HepG2 (cell line): ENCODE results near the gene PLSCR1. TPM values are rescaled to one million over a fixed set of nuclear protein-coding genes. Genes with fewer than 3 reads are reported as not detected.

Source experiments
- ATAC-seq: fragments of 200-7000 bp; cut with Tn5 transposase; 3 replicates; pipeline ENCODE4 v1.9.1; 2020; ENCODE audit warnings: mild to moderate bottlenecking, moderate library complexity
- BruUV-seq: library from RNA; stranded (reverse); fragments of 400-500 nt; replicated peaks from 2 replicates; lab custom pipeline; 2021; lab: Mats Ljungman, UMichigan
- CTCF ChIA-PET: fragments of 300-600 bp; formaldehyde crosslinking; extraction: SDS; loops from one replicate; lab custom pipeline; 2021; ENCODE audit warnings: low total read pairs, inconsistent platforms, low intra/inter-chr PET ratio; lab: Yijun Ruan, JAX
- POLR2A ChIA-PET: fragments of 350-600 bp; sonication (Branson Sonifier 250); formaldehyde crosslinking; loops from one replicate; lab custom pipeline; 2020; ENCODE audit warnings: antibody characterized with exemption, inconsistent platforms; lab: Yijun Ruan, JAX
- DNase-seq: peaks from one replicate; pipeline ENCODE4 v3.0.0-alpha.2; 2015; ENCODE audit warnings: low spot score
- FAIRE-seq: peaks from 3 replicates; lab custom pipeline; 2011; peaks lifted over from hg19 to GRCh38; lab: Jason Lieb, UNC
- H2AFZ ChIP-seq: one replicate; pipeline ENCODE4 v1.6.1; 2011; ENCODE audit warnings: low read length, inconsistent platforms
- H3K27ac ChIP-seq: fragments of 300-600 bp; 3 replicates; pipeline ENCODE4 v1.8.0; 2011; ENCODE audit warnings: mixed run types, mild to moderate bottlenecking, mixed read lengths, low read length, inconsistent platforms; ENCODE audit not compliant: insufficient read depth; ENCODE audit errors: extremely low read length
- H3K27me3 ChIP-seq, 2 experiments: fragments of 200-600 bp in 1 of 2; 2 replicates in 1 of 2; 3 replicates in 1 of 2; pipeline versions ENCODE4 v1.6.0 to v1.8.0; 2011; ENCODE audit warnings: low read length in 2 of 2, mild to moderate bottlenecking in 2 of 2, moderate library complexity in 2 of 2, inconsistent platforms in 1 of 2; ENCODE audit not compliant: insufficient read depth in 2 of 2, control insufficient read depth in 1 of 2
- H3K36me3 ChIP-seq, 2 experiments: fragments of 200-600 bp in 1 of 2; replicated peaks in 1 of 2; 2 replicates in 1 of 2; 3 replicates in 1 of 2; pipeline versions ENCODE4 v1.5.1 to v1.8.0; 2011; ENCODE audit warnings: low read length in 2 of 2, inconsistent platforms in 1 of 2; ENCODE audit not compliant: insufficient read depth in 2 of 2, control insufficient read depth in 1 of 2
- H3K4me1 ChIP-seq: 2 replicates; pipeline ENCODE4 v1.5.1; 2012; ENCODE audit warnings: low read length, inconsistent platforms; ENCODE audit not compliant: insufficient read depth
- H3K4me2 ChIP-seq: 2 replicates; pipeline ENCODE4 v1.6.0; 2011; ENCODE audit warnings: low read depth, low read length, inconsistent platforms
- H3K4me3 ChIP-seq, 3 experiments: fragments of 200-600 bp in 1 of 3; sonication (generic), shearing (Covaris generic) in 1 of 3; replicated peaks in 1 of 3; 2 replicates each; pipeline ENCODE4 v1.5.1; 2011 to 2016; ENCODE audit warnings: low read length in 3 of 3, inconsistent platforms in 2 of 3, low read depth in 2 of 3, mild to moderate bottlenecking in 2 of 3, control low read depth in 1 of 3, mixed read lengths in 1 of 3; ENCODE audit not compliant: insufficient read depth in 1 of 3
- H3K79me2 ChIP-seq: one replicate; pipeline ENCODE4 v1.6.1; 2011; ENCODE audit warnings: low read length, inconsistent platforms; ENCODE audit not compliant: insufficient read depth
- H3K9ac ChIP-seq: 2 replicates; pipeline ENCODE4 v1.6.0; 2011; ENCODE audit warnings: mild to moderate bottlenecking, low read depth, low read length, inconsistent platforms; ENCODE audit not compliant: insufficient read depth
- H3K9me3 ChIP-seq: 2 replicates; pipeline ENCODE4 v1.5.1; 2012; ENCODE audit warnings: mild to moderate bottlenecking, low read length
- H4K20me1 ChIP-seq: 2 replicates; pipeline ENCODE4 v1.6.0; 2011; ENCODE audit warnings: inconsistent platforms, mild to moderate bottlenecking, low read length, moderate library complexity; ENCODE audit not compliant: insufficient read depth
- RERE ChIP-seq: IDR thresholded peaks from 2 replicates; pipeline ENCODE4 v1.6.1; 2016; ENCODE audit warnings: low read depth, missing genetic modification reagents, missing compliant biosample characterization
- THAP9 ChIP-seq: sonication (generic); formaldehyde crosslinking; IDR thresholded peaks from 2 replicates; pipeline ENCODE4; 2020; ENCODE audit warnings: missing genetic modification reagents, mild to moderate bottlenecking, borderline replicate concordance
- ZNF224 ChIP-seq: sonication (generic); formaldehyde crosslinking; IDR thresholded peaks from 2 replicates; pipeline ENCODE4 v1.5.0; 2020; ENCODE audit warnings: mild to moderate bottlenecking, missing genetic modification reagents
- WGBS: methylation state at CpG from one replicate; pipeline ENCODE4 v1.1.6; 2017; ENCODE audit warnings: low lambda C conversion rate; 5-methylcytosine and 5-hydroxymethylcytosine counted together
- in situ Hi-C: cut with HindIII; loops from 2 replicates; pipeline ENCODE4 v1.10.0; 2017; ENCODE audit warnings: low pct_unique_long_range_greater_than_20kb; ENCODE audit not compliant: extremely low pct_ligation_motif_present
- intact Hi-C: fragments of 100-400 bp; cut with micrococcal nuclease; formaldehyde crosslinking; loops from one replicate; pipeline ENCODE4 v1.10.0; 2022; ENCODE audit not compliant: unreplicated experiment
- polyA plus RNA-seq, 8 experiments: library from polyadenylated mRNA; depleted of rRNA in 3 of 8; stranded (reverse) in 7 of 8; unstranded in 1 of 8; fragments of >200 nt; fragmentation: Illumina TruSeq in 4 of 8; extraction: Trizol in 4 of 8; gene quantifications; 2 replicates each; pipeline versions ENCODE4 v1.2.1 to v1.2.3, GENCODE V29; 2011 to 2016; ENCODE audit warnings: low read depth in 4 of 8, missing spikeins in 1 of 8, mixed read lengths in 1 of 8; ENCODE audit not compliant: insufficient read depth in 1 of 8
- total RNA-seq, 5 experiments: library from RNA; depleted of rRNA; stranded (reverse); fragments of >200 nt; fragmentation: Illumina TruSeq; extraction: Trizol; gene quantifications; 2 replicates each; pipeline ENCODE4 v1.2.3, GENCODE V29; 2016; ENCODE audit warnings: low read depth in 1 of 5
- TF ChIP-seq, protein P1 (sequence below): sonication (generic); formaldehyde crosslinking; IDR thresholded peaks from 2 replicates; pipeline ENCODE4 v1.4.0; 2020; ENCODE audit warnings: mild to moderate bottlenecking, missing genetic modification reagents
- TF ChIP-seq, protein P2 (sequence below): sonication (generic); formaldehyde crosslinking; IDR thresholded peaks from 2 replicates; pipeline ENCODE4 v1.8.0; 2022; ENCODE audit warnings: mild to moderate bottlenecking, missing genetic modification reagents, moderate library complexity
- TF ChIP-seq, protein P3 (sequence below): sonication (generic); formaldehyde crosslinking; IDR thresholded peaks from 2 replicates; pipeline ENCODE4 v1.4.0; 2020; ENCODE audit warnings: mild to moderate bottlenecking, low read depth, missing genetic modification reagents
- TF ChIP-seq, protein P4 (sequence below): IDR thresholded peaks from 2 replicates; pipeline ENCODE4 v1.6.1; 2018; ENCODE audit warnings: missing genetic modification reagents, mild to moderate bottlenecking, missing compliant biosample characterization

The PLSCR1 gene
- total and polyA plus RNA-seq, 2 of the 13 experiments (the other 11 are each of a cell fraction or from before 2014, with no cell fraction given), result 33.8 to 34.1 TPM

DNA sequence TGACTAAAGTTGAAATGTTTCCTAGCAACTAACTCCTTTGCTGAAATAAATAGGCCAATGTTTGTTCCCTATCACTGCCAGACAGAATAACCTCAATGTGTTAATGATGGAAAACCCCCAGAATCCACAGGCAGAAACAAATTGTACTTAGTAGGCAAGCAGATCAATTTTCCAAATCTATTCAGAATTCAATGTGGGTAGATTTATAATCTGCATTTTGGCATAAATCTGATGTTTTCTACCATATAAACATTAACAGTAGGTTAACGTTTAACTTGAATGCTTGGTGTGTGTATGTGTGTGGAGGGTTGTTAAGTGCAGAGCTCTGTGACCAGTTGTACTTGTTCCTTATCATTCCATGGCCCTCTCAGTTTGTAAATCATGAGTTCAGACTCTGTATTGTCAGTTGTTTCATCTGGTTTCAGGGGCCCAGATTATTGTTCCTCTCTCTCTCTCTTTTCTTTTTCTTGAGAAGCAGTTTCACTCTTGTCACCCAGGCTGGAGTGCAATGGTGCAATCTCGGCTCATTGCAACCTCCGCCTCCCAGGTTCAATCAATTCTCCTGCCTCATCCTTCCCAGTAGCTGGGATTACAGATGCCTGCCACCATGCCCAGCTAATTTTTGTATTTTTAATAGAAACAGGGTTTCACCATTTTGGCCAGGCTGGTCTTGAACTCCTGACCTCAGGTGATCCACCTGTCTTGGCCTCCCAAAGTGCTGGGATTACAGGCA, 32.8 kb downstream of the PLSCR1 start:
- Histone ChIP-seq H4K20me1 (no peaks in the 10 kb centered on the region), H3K27me3 (no peaks in the 10 kb centered on the region), H2AFZ (no peak overlapping the region), H3K27ac (peak overlapping the region; percentile 26), H3K79me2 (no peaks in the 10 kb centered on the region), H3K9me3 (no peaks in the 10 kb centered on the region), H3K36me3 (no peaks in the 10 kb centered on the region; a peak in 1 of 5 replicates), H3K4me2 (no peak overlapping the region), H3K4me3 (no peak overlapping the region), H3K4me1 (peaks cover 16% of the 10 kb centered on the region), H3K9ac (no peak overlapping the region)
- in situ Hi-C loops (no loop called here), intact Hi-C loops (no loop called here)
- WGBS, result 69% methylated on average over 3 of the region's 3 CpGs
- DNase-seq, result no peak
- CTCF ChIA-PET, result no interaction called here
- no TSS peak for BruUV-seq
- FAIRE-seq, result no peak
- POLR2A ChIA-PET, result interaction anchor here (1.5 kb wide), 1 partner anchor 27 kb away, joined by 3 read pairs; no protein-coding TSS in a partner anchor
- TF ChIP-seq, protein P1, sequence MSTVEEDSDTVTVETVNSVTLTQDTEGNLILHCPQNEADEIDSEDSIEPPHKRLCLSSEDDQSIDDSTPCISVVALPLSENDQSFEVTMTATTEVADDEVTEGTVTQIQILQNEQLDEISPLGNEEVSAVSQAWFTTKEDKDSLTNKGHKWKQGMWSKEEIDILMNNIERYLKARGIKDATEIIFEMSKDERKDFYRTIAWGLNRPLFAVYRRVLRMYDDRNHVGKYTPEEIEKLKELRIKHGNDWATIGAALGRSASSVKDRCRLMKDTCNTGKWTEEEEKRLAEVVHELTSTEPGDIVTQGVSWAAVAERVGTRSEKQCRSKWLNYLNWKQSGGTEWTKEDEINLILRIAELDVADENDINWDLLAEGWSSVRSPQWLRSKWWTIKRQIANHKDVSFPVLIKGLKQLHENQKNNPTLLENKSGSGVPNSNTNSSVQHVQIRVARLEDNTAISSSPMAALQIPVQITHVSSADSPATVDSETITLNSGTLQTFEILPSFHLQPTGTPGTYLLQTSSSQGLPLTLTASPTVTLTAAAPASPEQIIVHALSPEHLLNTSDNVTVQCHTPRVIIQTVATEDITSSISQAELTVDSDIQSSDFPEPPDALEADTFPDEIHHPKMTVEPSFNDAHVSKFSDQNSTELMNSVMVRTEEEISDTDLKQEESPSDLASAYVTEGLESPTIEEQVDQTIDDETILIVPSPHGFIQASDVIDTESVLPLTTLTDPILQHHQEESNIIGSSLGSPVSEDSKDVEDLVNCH (CRISPR knock-in tag), result no peak
- TF ChIP-seq THAP9 (CRISPR knock-in tag) (no peak), ZNF224 (CRISPR knock-in tag) (no peak), RERE (CRISPR knock-in tag) (no peak)
- TF ChIP-seq, protein P2, sequence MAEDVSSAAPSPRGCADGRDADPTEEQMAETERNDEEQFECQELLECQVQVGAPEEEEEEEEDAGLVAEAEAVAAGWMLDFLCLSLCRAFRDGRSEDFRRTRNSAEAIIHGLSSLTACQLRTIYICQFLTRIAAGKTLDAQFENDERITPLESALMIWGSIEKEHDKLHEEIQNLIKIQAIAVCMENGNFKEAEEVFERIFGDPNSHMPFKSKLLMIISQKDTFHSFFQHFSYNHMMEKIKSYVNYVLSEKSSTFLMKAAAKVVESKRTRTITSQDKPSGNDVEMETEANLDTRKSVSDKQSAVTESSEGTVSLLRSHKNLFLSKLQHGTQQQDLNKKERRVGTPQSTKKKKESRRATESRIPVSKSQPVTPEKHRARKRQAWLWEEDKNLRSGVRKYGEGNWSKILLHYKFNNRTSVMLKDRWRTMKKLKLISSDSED (CRISPR knock-in tag), result no peak
- TF ChIP-seq, protein P3, sequence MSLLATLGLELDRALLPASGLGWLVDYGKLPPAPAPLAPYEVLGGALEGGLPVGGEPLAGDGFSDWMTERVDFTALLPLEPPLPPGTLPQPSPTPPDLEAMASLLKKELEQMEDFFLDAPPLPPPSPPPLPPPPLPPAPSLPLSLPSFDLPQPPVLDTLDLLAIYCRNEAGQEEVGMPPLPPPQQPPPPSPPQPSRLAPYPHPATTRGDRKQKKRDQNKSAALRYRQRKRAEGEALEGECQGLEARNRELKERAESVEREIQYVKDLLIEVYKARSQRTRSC (CRISPR knock-in tag), result no peak
- TF ChIP-seq, protein P4, sequence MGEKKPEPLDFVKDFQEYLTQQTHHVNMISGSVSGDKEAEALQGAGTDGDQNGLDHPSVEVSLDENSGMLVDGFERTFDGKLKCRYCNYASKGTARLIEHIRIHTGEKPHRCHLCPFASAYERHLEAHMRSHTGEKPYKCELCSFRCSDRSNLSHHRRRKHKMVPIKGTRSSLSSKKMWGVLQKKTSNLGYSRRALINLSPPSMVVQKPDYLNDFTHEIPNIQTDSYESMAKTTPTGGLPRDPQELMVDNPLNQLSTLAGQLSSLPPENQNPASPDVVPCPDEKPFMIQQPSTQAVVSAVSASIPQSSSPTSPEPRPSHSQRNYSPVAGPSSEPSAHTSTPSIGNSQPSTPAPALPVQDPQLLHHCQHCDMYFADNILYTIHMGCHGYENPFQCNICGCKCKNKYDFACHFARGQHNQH (CRISPR knock-in tag), result no peak
- peak; percentile 73 for ATAC-seq
